ENCODE measurements around the gene PARVB.

PARVB gene

DNA sequence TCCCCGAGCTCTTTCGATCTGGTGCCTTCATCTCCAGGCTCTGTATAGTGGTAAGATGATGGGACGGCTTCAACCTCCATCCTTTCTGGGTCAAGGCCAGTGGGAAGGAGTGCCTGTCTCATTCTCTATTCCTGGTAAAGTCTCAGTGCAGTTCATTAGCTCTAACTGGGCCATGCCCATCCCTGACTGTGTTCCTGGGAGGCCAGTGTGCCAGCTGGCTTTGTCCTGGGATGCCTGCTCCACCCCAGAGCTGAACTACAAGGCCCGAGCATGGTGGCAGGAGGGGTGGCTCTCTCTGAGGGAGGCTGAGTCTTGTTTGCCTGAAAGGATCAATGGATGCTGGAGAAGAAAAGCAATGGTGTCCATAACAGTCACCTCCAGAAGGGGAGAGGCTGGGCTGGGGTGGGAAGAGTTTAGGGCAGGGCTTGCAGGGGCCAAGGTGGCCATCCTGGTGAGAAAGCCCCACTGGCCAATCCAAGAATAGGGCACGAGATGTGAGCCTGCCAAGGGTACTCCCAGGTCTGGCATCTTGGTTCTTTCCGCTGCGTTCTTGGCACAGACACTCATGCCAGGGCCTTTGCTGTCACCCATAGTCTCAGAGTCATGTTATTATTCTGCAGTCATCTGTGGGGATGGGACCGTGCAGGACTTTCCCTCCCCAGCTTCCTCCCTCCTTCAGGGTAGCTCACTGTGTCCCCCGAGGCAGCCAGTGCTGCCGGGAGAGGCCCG is 60.1 kb downstream of the PARVB start:
- no peak for DNase-seq (ENCODE audit: extremely low read depth in 1 of 2, low read depth in 1 of 2)

DNA sequence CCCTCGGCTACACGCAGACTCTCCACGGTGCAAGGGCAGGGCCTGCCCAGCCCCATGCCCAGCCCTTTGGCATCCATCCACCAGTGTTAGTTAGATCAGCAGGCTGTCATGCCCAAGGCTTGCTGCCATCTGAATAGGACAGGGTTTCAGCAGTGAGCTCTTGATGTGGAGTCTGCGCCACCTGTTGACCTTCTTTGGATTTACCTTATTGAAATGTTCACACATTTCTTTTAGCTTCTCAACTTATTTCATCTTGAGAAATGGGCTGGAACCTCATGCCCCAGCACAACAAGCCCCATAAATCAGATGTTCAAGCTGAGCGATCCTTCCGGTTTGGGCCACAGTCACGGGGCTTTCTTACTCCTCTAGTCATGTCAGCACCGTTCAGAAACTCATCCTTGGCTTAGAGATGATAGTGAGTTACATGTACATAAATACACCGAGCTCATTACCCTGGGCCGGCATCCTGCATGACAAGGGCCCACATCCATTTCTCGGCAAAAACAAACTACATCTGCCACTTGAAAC is 61.7 kb downstream of the PARVB start:
- no peak for DNase-seq (ENCODE audit: extremely low read depth in 1 of 2, low read depth in 1 of 2)

DNA sequence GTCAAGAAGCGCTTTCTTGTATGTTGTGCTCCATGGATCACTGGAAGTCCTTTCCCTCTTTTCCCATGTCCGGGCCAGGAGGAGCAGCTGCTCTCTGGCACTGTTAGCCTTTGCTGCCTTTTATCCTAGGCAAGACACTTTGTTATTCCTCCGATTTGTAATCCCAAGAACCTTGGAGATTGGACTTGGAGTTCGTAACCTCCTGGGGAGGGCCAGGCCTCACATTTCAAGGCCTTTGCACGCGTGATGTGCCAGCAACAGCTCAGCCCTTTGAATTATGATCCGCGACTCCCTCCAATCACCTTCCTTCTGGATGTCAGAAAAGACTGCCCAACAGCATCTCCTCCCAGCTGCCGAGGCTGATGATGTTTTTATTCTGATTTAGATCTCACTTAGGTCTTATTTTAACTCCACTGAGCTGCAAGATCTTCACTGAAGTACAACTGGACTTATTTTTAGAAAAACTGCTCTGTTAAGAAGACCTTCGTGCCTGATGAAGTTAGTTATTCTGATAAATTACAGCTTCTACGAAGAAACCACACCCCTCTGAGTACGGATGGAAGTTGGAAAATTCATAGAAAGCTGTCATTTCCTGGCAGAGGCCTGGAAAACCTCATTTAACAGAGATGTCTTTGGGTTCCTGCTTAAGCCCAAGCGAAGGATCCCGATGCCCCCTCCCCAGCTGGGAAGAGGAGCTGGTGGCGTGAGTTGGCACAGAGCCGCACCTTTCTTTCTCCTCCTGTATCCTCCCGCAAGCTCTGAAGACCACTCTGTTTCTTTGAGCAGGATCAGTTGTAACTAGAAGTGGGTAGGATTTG is 62.4 kb downstream of the PARVB start:
- no peak for DNase-seq (ENCODE audit: extremely low read depth in 1 of 2, low read depth in 1 of 2)

DNA sequence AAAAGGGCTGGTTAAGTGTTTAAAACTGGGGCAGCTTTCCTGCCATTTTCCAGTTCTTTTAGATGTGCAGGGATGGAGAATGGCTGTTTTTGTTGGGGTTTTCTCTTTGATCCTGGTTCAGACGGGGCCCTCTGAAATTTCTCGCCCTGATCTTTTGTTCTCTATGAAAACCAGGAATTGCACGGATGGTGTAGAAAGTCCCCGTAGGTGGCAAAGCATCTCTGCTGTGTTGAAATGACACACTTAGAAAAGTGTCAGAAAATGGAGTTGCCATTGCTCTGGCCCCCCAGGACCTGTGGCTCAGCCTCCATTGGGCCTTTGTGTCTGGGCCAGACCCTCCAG is 63.0 kb downstream of the PARVB start:
- no peak for DNase-seq (ENCODE audit: extremely low read depth in 1 of 2, low read depth in 1 of 2)

DNA sequence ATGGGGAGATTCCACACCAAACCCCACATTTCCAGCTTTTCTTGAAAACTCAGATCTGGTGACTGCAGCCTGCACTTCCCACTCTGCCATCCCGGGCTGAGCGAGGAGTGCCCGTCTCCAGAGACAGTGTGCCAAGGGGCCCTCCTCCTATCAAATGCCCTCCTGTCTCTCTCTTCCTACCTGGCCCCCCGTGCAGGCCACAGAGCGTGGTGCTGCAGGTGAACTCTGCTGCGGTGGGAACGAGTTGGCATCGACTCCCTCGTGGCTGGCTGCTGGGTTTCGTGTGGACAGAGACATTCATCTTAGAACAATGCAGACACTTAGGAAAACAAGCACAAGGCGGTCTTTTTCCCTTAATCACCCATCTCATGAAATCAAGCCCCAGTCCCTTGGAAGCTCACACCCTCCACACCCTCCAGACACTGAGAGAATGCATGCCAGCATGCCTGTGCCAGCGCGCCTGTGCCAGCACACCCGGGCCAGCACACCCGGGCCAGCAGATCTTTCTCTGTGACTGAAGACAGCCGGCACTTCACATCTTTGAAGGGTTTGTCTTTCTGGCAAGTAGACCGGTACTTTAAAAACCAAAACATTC is 65.0 kb downstream of the PARVB start:
- DNase-seq (ENCODE audit: extremely low read depth in 1 of 2, low read depth in 1 of 2) = no peak

DNA sequence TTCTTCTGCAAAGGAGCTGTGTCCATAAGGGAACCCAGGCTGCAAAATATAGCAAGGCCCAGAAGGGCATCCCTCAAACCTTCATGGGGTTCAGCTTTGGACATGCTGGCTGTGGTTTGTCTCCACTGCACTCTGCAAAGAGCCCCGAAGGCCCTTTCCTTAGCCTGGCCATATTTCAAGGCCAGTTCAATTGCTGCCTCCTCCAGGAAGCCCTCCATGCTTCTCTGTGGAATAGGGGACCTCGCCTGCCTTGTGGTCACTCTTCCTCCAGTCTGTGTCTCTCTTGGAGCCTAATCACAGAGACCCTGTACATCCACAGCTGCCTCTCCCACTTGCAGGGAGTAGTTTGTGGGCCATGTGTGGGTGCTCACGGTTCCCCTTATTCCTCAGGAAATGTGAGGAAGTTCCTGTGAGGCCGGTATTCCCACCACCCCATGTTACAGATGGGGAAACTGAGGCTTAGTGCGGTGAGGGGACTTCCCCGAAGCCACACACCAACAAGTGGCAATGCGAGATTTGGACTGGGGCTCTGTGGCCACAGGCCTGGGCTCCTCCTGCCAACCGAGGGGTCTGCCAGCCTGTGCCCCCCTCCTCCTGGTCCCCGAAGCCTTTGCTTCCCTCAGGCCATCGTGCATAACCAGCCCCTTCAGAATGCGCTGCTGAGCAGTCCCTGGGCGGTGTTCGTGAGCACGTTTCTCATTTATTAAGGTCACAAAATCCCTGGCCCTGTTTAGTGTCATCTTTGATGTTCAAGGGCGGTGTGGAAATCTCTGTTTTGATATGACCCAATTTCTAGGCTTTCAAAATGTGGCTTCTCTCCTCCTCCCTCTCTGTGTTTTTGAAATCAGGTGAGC is 65.8 kb downstream of the PARVB start:
- no peak for DNase-seq (ENCODE audit: extremely low read depth in 1 of 2, low read depth in 1 of 2)

DNA sequence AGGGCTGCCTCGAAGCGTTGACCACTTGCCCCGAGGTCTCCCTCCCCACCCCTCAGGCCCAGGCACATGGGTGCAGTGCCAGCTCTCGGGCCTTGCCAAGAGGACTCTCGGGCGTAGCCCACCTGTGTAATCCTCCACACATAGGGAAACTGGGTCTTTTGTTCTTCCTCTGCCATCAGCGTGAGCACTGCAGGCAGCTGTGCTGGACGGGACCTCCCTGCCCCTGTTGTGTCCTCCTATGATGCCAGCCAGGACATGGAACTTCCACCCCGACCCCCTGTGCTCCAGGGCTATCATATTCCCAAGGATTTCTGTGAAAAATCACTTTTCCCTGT is 66.4 kb downstream of the PARVB start:
- DNase-seq (ENCODE audit: extremely low read depth in 1 of 2, low read depth in 1 of 2) = no peak

DNA sequence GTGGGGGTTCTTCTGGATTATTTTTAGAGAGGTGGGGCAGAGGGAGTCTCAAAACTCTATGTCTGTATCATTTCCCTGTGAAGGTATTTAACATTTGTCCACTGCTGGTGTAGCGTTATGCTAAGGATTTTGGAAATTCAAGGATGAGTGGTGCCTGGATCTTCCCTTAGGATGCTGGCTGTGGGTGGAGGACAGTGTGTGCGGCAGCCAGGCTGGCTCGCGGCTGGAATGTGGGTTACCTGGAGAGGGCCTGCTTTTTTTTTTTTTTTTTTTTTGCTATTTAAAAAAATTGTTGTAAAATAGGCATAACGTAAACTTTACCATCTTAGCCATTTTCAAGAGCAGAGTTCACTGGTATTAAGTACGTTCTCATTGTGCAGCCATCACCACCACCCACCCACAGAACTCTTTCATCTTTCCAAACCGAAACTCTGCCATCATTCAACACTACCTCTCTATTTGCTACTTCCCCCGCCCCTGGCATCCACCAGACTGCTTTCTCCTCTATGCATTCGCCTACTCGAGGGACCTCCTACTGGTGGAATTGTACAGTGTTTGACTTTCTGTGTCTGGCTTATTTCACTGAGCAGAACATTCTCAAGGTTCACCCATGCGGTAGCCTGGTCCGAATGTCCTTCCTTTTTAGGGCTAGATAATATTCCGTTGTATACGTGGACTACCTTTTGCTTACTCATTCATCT is 67.1 kb downstream of the PARVB start:
- DNase-seq (ENCODE audit: extremely low read depth in 1 of 2, low read depth in 1 of 2) = peak in 1 of 2 donors; percentile 23

DNA sequence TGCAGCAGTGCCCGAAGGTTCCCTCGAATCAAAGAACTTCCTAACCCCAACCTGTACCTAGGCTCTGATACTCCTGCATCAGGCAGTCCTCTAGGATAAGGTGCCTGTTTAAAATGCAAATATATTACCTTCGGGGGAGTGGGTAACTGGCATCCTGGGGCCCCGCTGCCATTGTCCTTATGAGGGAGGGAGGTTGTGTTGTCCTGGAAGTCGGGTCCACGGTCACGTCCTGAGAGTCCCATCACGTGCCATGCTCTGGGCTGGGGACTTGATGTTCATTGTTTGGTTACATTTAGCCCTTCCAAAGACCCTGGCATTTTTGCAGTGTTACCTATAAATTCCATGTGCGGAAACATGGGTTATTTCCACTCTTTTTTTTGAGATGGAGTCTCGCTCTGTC is 67.6 kb downstream of the PARVB start:
- DNase-seq (ENCODE audit: extremely low read depth in 1 of 2, low read depth in 1 of 2) = no peak

DNA sequence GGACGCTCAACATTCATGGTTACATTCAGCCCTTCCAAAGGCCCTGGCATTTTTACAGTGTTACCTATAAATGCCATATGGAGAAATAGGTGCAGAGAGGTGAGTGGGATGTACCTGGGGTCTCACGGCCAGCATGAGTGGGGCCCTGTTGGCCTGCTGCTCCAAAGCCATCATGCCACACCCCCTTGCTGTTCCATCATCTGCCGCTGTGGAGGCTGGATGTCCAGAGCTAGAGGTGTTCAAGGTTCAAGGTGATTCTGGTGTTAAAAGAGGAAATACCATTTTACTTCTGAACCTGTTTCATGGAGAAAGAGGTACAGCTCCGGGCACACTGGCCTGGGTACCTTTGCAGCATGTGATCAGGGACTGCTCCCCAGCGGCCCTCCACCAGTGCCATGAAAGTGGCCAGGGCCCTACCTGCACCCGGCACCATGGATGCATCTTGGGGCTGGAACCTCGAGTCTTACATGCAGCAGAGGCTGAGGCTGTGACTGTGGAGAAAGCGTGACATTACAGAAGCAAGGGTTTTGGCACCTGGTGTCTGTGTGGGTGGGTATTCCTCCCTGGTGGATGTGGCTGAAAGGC is 68.6 kb downstream of the PARVB start:
- DNase-seq (ENCODE audit: extremely low read depth in 1 of 2, low read depth in 1 of 2) = no peak

DNA sequence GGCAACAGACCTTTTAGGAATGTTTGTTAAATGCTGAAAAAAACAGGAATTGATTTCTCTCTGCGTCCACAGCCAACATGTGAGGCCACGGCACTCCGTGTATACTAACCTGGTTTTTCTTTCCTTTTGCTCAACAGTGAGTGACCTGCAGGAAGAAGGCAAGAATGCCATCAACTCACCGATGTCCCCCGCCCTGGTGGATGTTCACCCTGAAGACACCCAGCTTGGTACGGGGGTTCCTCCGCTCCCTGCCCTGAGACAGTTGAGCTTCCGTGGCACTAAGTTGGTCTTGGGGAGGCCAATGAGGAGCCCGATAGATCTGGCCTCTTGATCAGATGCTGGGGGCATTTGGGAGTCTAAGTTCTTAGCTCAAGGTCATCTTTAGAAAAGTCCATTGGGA is 69.7 kb downstream of the PARVB start:
- no peak for DNase-seq (ENCODE audit: extremely low read depth in 1 of 2, low read depth in 1 of 2)

DNA sequence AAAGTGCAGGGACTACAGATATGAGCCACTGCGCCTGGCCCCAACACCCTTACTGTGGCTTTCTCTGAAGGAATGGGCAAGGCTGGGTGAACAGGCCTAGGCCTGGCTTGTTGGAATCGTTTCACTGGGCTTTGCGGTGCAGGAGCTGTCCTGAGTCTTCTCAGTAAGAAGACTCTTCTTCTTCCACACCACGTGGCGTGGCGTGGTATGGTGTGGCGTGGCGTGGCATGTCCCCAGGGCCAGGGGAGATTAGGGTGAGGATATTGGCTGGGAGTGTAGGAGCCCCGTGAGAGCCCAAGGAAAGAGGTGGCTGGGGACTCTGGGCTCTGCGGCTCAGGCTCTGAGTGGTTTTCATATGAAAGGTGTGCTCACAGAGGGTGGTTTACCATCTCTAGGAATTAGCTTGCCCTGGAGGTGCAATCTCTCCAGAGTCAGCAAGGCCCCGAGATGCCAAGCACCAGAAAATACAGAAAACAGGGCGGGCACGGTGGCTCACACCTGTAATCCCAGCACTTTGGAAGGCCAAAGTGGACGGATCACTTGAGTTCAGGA is 70.7 kb downstream of the PARVB start:
- DNase-seq (ENCODE audit: extremely low read depth in 1 of 2, low read depth in 1 of 2) = no peak

DNA sequence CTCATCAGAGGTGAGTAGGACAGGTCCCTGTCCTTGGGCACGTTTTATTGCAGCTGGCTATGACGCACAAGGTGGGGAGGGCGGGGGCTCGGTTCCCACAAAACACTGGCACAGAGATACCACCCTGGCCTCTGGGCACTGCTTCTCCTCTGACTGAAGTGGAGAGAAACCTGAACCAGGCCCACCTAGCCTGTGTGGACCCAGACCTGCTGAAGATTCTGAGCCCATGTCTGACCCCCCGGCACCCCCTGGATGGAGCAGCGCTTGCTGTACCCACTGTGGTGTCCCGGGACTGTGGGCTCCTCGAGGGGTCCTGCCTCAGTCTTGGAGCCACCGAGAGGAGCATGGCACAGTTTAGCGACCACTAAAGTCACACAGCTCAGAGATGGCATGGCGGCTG is 72.6 kb downstream of the PARVB start:
- no peak for DNase-seq (ENCODE audit: extremely low read depth in 1 of 2, low read depth in 1 of 2)

DNA sequence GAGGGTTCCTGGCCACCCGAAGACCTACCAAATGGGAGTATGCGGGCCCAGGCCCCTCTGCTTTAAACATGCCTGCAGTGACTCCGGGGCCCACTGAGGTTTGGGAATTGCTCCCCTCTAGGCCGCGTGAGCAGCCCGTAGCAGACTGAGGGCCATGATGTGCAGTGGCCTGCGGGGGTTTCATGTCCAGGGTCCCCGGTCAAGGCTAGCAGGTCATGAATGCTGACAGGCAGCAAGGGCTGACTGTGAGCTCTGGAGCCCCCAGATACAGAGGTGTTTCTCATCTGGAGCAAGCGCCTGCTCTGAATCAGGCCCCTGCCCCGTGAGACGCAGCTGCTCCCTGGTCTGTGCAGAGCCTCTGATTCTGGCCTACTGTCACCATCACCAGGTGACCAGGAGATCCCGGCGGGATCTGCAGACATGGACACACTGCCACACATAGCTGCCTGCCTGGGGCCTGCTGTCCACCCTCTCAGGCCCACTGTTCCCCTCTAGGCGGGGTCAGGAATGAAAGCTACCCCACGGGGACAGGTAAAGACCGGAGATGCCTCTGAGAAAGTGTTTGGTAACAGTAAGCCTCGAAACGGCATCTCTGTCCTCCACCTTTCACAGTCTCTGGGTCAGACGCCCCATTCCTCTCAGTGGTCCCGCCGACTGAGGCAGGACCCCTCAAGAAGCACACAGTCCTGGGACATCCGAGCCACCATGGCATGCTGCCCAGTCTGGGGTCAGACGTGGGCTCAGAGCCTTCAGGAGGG is 73.3 kb downstream of the PARVB start:
- DNase-seq (ENCODE audit: extremely low read depth in 1 of 2, low read depth in 1 of 2) = no peak

DNA sequence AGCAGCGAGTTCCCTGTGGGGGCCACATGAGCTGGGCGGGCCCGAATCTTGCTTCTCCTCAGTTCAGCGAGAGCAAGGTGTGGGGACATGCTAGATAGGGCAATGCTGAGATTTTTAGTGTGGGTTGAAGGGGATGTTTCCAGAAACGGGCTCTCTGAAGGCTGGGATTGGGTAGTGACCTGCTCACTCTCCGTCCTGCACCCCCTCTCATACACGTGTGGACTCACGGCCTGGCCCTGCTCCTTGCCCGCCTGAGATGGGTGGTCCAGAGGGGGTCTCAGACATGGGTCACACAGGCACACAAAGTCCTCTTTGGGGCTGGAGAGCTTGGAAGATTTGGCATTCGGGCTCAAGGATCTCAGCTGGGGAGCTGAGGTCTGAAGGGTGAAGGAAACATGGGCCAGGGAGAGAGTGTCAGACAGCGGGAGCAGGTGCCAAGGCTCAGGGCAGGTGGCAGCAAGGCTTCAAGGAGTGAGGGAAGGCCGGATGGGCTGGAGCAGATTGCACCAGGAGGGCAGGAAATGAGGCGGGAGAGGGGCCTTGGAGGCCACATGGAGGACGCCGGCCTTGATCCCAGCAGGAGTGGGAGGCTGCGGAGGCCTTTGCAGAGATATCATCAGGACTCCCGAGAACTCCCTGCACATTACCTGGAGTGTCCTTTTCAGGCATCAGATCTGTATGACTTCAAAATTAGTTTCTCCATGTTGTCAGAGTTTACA is 74.1 kb downstream of the PARVB start:
- no peak for DNase-seq (ENCODE audit: extremely low read depth in 1 of 2, low read depth in 1 of 2)

DNA sequence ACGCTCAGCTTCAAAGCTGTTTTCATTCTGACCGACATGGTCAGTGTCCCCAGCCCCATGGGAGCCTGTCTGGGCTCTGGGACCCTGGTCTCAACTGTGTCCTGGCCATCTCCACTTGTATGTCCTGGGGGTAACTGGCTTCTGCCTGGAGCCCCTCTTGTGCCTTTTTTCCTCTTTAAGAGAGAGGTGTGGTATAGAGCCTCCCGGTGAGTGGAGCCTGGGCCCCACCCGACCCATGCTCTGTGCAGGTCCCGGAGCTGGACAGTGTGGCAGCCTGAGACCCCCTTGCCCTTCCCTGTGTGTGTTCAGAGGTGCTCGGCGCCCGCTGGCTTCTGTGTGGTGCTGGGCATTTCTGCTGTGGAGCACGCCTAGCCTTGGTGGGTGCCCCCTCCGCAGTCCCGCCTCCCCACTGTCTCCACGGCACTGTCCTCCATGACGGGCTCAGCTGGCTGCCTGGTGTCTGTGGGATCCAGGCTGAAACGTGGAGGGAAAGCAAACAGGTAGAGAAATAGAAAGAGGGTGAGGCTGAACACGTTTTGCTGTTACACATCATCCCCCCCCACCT is 74.9 kb downstream of the PARVB start:
- no peak for DNase-seq (ENCODE audit: extremely low read depth in 1 of 2, low read depth in 1 of 2)

DNA sequence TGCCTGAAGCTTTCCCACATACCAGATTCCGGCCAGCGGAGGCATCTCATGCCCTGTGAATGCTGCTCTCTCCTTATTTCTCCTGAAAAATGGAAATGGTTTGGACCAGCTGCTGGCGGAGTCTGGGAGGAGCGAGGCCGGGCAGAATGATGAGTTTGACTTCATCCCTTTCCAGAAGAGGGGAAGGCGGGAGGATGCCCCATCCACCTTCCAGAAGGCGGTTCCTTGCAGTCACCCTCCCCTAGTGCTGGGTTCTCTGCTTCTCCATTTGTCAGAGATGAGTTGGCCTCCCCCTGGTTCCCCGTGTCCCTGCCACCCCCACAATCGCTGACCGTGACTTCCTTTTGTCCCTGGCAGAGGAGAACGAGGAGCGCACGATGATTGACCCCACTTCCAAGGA is 75.6 kb downstream of the PARVB start:
- no peak for DNase-seq (ENCODE audit: extremely low read depth in 1 of 2, low read depth in 1 of 2)

DNA sequence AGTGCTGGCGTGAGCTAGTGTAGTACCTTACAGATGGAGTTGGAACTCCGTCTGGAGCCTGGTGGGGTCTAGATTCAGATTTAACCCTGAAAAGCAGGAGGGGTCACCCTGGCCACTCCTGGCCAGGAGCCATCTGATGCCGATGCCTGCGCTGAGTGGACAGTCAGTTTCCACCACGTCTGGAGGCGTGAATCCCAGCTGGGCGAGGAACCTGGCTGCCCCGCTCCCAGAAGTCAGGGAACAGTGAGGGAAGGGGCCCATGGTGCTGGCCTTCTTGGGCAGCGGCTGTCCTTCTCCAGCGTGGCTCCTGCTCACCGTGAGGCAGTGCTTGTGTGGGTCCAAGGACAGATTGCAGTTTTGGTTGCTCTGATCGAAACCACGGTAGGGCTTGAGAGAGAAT is 76.3 kb downstream of the PARVB start:
- DNase-seq (ENCODE audit: extremely low read depth in 1 of 2, low read depth in 1 of 2) = no peak
